Colonic mucosa (tissue), 4 donors: ENCODE data around the gene TBC1D7. TPM values are rescaled to one million over a fixed set of nuclear protein-coding genes. Genes with fewer than 3 reads are reported as not detected.

Source experiments
- DNase-seq: peaks from one replicate; pipeline ENCODE4 v3.0.0-alpha.2; 2020
- H3K27ac ChIP-seq: fragments of 200-600 bp; one replicate; pipeline ENCODE4 v1.8.0; 2021
- H3K27me3 ChIP-seq: fragments of 200-600 bp; one replicate; pipeline ENCODE4 v1.8.0; 2021
- H3K36me3 ChIP-seq: fragments of 200-600 bp; one replicate; pipeline ENCODE4 v1.8.0; 2021
- H3K4me1 ChIP-seq: fragments of 200-600 bp; one replicate; pipeline ENCODE4 v1.8.0; 2021; ENCODE audit warnings: mild to moderate bottlenecking
- H3K4me3 ChIP-seq: fragments of 200-600 bp; one replicate; pipeline ENCODE4 v1.8.0; 2021
- H3K9ac ChIP-seq, 2 donors: one replicate each; pipeline ENCODE4 v1.7.0; 2013; ENCODE audit warnings: control low read depth in 2 of 2, low read depth in 2 of 2, low read length in 2 of 2
- H3K9me3 ChIP-seq: fragments of 200-600 bp; one replicate; pipeline ENCODE4 v1.8.0; 2021
- CTCF ChIP-seq: fragments of 200-600 bp; IDR thresholded peaks from one replicate; pipeline ENCODE4 v1.8.0; 2022; ENCODE audit warnings: antibody characterized with exemption, mild to moderate bottlenecking
- intact Hi-C: fragments of 100-400 bp; cut with DNase I; formaldehyde crosslinking; loops from one replicate; pipeline ENCODE4 v1.14.1; 2022
- total RNA-seq, 2 donors: library from RNA; stranded (reverse); fragmentation: NEBNext Ultra II Directional in 1 of 2; extraction: Animal tissue kit (Norgen Biotek cat#: 25700) in 1 of 2; gene quantifications; one replicate each; pipeline ENCODE4 v1.2.1, GENCODE V29; 2021
- donor health status: healthy.
- donor health status: DM: no; HTN: no; CAD: no.
- donor health status: DM: no; HTN: no; CAD: no.

Gene TBC1D7
- total RNA-seq, 2 donors from 2014 or later, result 21.4 to 23.3 TPM

DNA sequence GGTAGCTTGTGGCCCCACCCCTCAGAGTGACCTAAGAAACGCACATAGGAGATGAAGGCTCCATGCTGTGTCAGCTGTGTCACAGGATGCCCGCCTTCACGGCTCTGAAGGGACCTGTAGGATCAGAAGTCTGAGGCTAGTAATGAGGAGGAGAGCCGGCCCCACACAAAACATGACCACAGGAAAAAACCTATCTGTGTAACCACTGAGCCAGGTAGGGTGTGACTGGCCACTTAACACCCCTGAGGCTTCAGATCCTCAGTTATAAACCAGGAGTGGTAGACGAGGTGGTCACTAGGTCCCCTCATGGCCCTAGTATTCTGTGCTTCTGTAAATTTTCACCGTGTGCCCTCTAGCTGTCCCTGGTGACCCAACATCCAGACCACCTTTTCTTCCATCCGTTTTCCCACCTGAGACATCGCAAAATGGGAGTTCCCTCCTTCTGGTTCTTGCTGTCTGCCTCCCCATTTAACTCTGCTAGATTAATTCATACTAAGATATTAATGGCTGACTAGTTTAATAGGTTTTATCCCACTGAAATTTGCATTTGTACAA, 52.8 kb downstream of the TBC1D7 start:
- Histone ChIP-seq H3K9ac (no peak overlapping the region), H3K4me1 (no peaks in the 10 kb centered on the region)
- DNase-seq, result no peak

GRCh38 chr6:13274707-13275434, 53.5 kb downstream of the TBC1D7 start:
- TF ChIP-seq CTCF, result no peak
- intact Hi-C loops, result no loop called here
- Histone ChIP-seq H3K27me3 (no peaks in the 10 kb centered on the region), H3K27ac (no peak overlapping the region), H3K9ac (no peak overlapping the region), H3K4me3 (no peak overlapping the region), H3K4me1 (no peaks in the 10 kb centered on the region), H3K9me3 (no peaks in the 10 kb centered on the region), H3K36me3 (no peaks in the 10 kb centered on the region)
- DNase-seq, result no peak

More for the DNA sequence above, 52.8 kb downstream of the TBC1D7 start:
- Histone ChIP-seq H3K4me3 (no peak overlapping the region), H3K9me3 (no peaks in the 10 kb centered on the region), H3K27me3 (no peaks in the 10 kb centered on the region), H3K27ac (no peak overlapping the region), H3K36me3 (no peaks in the 10 kb centered on the region)
- intact Hi-C loops, result no loop called here
- no peak for TF ChIP-seq CTCF

- H3K4me3 ChIP-seq, result no peak overlapping the region
- peak; percentile 30 for DNase-seq
- no peak for TF ChIP-seq CTCF
Observed at GRCh38 chr6:13273931-13274706, 54.2 kb downstream of the TBC1D7 start.

DNA sequence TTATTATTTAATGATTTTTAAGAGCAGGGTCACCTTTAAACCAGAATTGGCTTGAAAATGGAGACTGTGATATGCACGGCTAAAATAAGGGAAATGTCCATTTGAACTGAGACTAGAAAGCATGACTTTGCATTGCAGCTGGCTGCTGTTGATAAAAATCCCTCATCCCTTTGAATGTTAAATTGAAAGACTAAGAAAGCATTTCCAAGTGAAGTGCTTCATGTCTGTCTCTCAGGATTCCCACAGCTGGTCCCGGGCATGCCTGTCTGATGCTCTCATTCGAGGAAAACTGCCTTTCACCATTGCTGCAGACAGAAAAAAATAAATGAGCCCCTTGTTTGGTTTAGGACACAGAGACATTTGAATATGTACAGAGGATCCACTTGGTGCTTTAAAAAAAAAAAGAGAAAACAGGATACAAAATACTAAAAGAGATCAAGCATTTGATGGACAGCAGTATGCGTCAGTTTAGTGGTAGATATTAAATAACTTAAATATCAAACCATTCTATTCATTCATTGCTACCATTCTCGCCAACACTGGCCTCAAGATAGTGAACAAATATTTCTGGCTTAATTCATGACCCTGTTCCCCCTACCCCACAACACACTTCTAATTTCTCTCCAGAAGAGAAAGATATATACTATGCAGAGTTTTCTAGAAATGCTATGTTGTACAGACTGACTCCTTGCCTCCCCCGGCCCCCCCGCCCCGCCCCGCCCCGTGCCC, 55.0 kb downstream of the TBC1D7 start:
- Histone ChIP-seq H3K9ac (peak overlapping the region in 1 of 2 donors; percentile 9), H3K27me3 (no peaks in the 10 kb centered on the region), H3K27ac (no peak overlapping the region), H3K4me3 (no peak overlapping the region), H3K4me1 (no peaks in the 10 kb centered on the region), H3K36me3 (no peaks in the 10 kb centered on the region), H3K9me3 (no peaks in the 10 kb centered on the region)
- no peak for TF ChIP-seq CTCF
- intact Hi-C loops, result no loop called here
- DNase-seq, result no peak

More at GRCh38 chr6:13273931-13274706, 54.2 kb downstream of the TBC1D7 start:
- intact Hi-C loops, result no loop called here
- no peaks in the 10 kb centered on the region for H3K27me3 ChIP-seq
- no peak overlapping the region for H3K27ac ChIP-seq
- H3K36me3 ChIP-seq, result no peaks in the 10 kb centered on the region
- H3K9ac ChIP-seq, result no peak overlapping the region
- no peaks in the 10 kb centered on the region for H3K9me3 ChIP-seq
- no peaks in the 10 kb centered on the region for H3K4me1 ChIP-seq
